GM13977 (cell line): ENCODE data around the gene KRTAP4-5.
"Not testable (repeated sequence)": the region's sequence is repeated elsewhere in the genome, so short reads cannot be mapped to it uniquely, and the experiment has no call there.

ENCODE experiments used
- DNase-seq: peaks from one replicate; pipeline ENCODE4 v3.0.0; 2012; ENCODE audit warnings: low spot score
- CTCF ChIP-seq: IDR thresholded peaks from 2 replicates; pipeline ENCODE4 v1.5.1; 2012; ENCODE audit warnings: mild to moderate bottlenecking, control low read depth; ENCODE audit not compliant: insufficient read depth; ENCODE audit errors: extremely low read depth, missing control alignments
- in situ Hi-C: fragments of 300-500 bp; cut with MboI; formaldehyde crosslinking; loops from one replicate; pipeline ENCODE4 v1.12.0; 2022; ENCODE audit warnings: low sequenced_read_pairs, low pct_unique_long_range_greater_than_20kb, mixed read lengths, inconsistent platforms; ENCODE audit not compliant: unreplicated experiment

The KRTAP4-5 gene

DNA sequence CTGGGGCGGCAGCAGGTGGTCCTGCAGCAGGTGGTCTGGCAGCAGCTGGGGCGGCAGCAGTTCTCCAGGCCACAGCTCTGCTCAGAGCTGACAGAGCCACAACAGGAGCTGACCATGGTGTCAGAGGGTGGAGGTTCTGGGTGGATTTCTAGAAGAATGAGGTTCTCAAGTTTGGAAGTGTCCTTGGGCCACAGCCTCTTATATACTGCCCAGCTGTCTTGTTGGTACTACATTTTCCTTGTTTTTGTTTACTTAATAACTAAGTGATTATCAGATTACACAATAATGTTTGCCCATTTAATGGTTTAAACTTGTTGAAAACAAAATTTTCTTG, at the start of gene KRTAP4-5:
Gene KRTAP4-5 (minus strand): TSS at position 174 of the 334 bp plus-strand sequence. CDS start 58 bp downstream, at position 116.
- in situ Hi-C loops = no loop called here
- no peak for TF ChIP-seq CTCF
- no peak for DNase-seq

DNA sequence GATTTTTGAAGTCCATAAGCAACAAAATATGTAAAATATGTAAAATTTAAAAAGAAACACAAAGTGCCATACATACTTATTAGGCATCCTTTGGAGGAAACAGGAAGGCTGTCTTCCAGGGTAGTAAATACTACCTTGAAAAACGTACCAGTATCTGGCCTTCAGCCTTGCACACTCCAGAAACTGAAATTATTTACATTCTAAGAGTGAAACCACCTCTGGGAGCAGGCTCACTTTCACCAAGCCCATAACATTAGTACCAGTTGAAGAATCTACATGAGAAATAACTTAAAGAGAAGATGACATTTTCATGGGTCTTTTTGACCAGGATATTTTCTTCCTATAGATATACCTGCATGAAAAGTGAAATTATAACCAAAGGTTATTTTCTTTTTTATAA, 46.4 kb upstream of the KRTAP4-5 start:
- in situ Hi-C loops = no loop called here
- DNase-seq = peak; percentile 30

DNA sequence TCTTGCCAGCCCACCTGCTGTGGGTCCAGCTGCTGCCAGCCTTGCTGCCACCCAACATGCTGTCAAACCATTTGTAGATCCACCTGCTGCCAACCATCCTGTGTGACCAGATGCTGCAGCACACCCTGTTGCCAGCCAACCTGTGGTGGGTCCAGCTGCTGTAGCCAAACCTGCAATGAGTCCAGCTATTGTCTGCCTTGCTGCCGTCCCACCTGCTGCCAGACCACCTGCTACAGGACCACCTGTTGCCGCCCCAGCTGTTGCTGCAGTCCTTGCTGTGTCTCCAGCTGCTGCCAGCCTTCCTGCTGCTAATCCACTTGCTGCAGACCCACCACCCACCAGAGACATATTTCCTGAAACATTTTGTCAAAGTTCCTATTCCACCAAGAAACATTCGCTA, 40.7 kb upstream of the KRTAP4-5 start:
- DNase-seq = no peak
- in situ Hi-C loops = no loop called here
- TF ChIP-seq CTCF = no peak

More for the DNA sequence above, 46.4 kb upstream of the KRTAP4-5 start:
- TF ChIP-seq CTCF = no peak

GRCh38 chr17:41189837-41190318, 40.3 kb upstream of the KRTAP4-5 start, which contains the start of gene KRTAP9-1:
Gene KRTAP9-1, plus strand, starts transcription at chr17:41189887. Its CDS starts 0 bp downstream, at chr17:41189887.
- in situ Hi-C loops, DNase-seq: not testable (repeated sequence)

- in situ Hi-C loops = no loop called here
- no peak for TF ChIP-seq CTCF
- no peak for DNase-seq
Observed at GRCh38 chr17:41186872-41187271, 37.2 kb upstream of the KRTAP4-5 start.

- no peak for TF ChIP-seq CTCF
Observed at GRCh38 chr17:41185001-41185400, 35.4 kb upstream of the KRTAP4-5 start.

GRCh38 chr17:41184480-41184961, 34.9 kb upstream of the KRTAP4-5 start, which contains the start of gene KRTAP4-1:
Gene KRTAP4-1, minus strand, starts transcription at chr17:41184911. Its CDS starts 57 bp downstream, at chr17:41184854.
- TF ChIP-seq CTCF = no peak
- DNase-seq = no peak
- in situ Hi-C loops = no loop called here

More at GRCh38 chr17:41185001-41185400, 35.4 kb upstream of the KRTAP4-5 start:
- DNase-seq = no peak
- in situ Hi-C loops = no loop called here
